SK-N-MC (cell line): Measurements from ENCODE around the gene TRIM36.

Experiments used
- EZH2 ChIP-seq: fragments of 200-600 bp; sonication (generic); IDR thresholded peaks from one replicate; pipeline ENCODE4 v1.6.1; 2017; ENCODE audit warnings: antibody characterized with exemption
- POLR2AphosphoS5 ChIP-seq: IDR thresholded peaks from 2 replicates; pipeline ENCODE4 v1.6.1; 2012; ENCODE audit warnings: mild to moderate bottlenecking, low read depth, low read length, borderline replicate concordance

DNA sequence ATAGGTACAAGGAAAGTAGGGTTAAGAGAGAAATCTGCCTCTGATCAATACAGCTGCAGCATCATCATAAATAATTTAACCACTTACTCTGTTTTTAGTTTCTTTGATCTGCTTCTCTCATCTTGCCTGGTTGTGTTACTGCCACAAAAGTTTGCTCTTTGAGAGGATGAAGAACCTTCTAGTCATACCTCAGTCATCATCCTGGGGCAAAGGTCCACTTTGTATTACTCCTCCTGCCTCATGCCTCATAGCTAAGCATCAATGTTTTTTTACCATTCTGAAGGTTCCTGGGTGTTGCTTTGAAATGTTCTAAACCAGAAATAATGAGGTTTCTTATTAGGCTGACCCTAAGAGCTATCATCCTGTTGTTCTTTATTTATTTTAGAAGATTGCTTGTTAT, 17.1 kb upstream of the TRIM36 start:
- TF ChIP-seq POLR2AphosphoS5 (no peak), EZH2 (no peak)
